ENCODE measurements around the gene LRMDA.

The LRMDA gene

GRCh38 chr10:75449382-75450074, 18.1 kb downstream of the LRMDA start:
- Histone ChIP-seq H3K79me2 (ENCODE audit: insufficient read depth, low read length) (no peaks in the 10 kb centered on the region), H3K9me3 (ENCODE audit: insufficient read depth, low read length, severe bottlenecking) (no peaks in the 10 kb centered on the region), H3K27me3 (ENCODE audit: insufficient read depth, low read length, poor library complexity) (peaks cover 4% of the 10 kb centered on the region), H3K36me3 (ENCODE audit: insufficient read depth, low read length) (no peaks in the 10 kb centered on the region), H2AFZ (ENCODE audit: low read depth, low read length) (no peak overlapping the region), H4K20me1 (ENCODE audit: insufficient read depth, low read length) (no peaks in the 10 kb centered on the region), H3K4me1 (ENCODE audit: insufficient read depth, low read length) (no peaks in the 10 kb centered on the region), H3K9ac (ENCODE audit: low read depth, low read length) (no peak overlapping the region), H3K4me2 (ENCODE audit: insufficient read depth, low read length) (no peak overlapping the region), H3K27ac (ENCODE audit: low read length) (no peak overlapping the region), H3K4me3 (ENCODE audit: low read depth in 1 of 2, low read length in 2 of 2) (no peak overlapping the region)
- no peak for TF ChIP-seq EZH2 (IDR thresholded peaks at IDR 0.05; ENCODE audit: borderline replicate concordance, low read depth, low read length, severe bottlenecking)
- no peak for TF ChIP-seq CTCF (IDR thresholded peaks at IDR 0.05; ENCODE audit: borderline replicate concordance, extremely low read depth, low read length, poor library complexity, severe bottlenecking)
- DNase-seq = no peak
- no peak for ATAC-seq (ENCODE audit: insufficient read depth, low read depth)

GRCh38 chr10:75450075-75450445, 18.6 kb downstream of the LRMDA start:
- no peak for TF ChIP-seq CTCF (IDR thresholded peaks at IDR 0.05; ENCODE audit: borderline replicate concordance, extremely low read depth, low read length, poor library complexity, severe bottlenecking)
- TF ChIP-seq EZH2 (IDR thresholded peaks at IDR 0.05; ENCODE audit: borderline replicate concordance, low read depth, low read length, severe bottlenecking) = no peak
- Histone ChIP-seq H3K27me3 (ENCODE audit: insufficient read depth, low read length, poor library complexity) (peaks cover 4% of the 10 kb centered on the region), H3K27ac (ENCODE audit: low read length) (no peak overlapping the region), H3K4me3 (ENCODE audit: low read depth in 1 of 2, low read length in 2 of 2) (no peak overlapping the region), H3K9ac (ENCODE audit: low read depth, low read length) (no peak overlapping the region), H4K20me1 (ENCODE audit: insufficient read depth, low read length) (no peaks in the 10 kb centered on the region), H3K9me3 (ENCODE audit: insufficient read depth, low read length, severe bottlenecking) (no peaks in the 10 kb centered on the region), H3K4me1 (ENCODE audit: insufficient read depth, low read length) (no peaks in the 10 kb centered on the region), H2AFZ (ENCODE audit: low read depth, low read length) (no peak overlapping the region), H3K4me2 (ENCODE audit: insufficient read depth, low read length) (no peak overlapping the region), H3K36me3 (ENCODE audit: insufficient read depth, low read length) (no peaks in the 10 kb centered on the region), H3K79me2 (ENCODE audit: insufficient read depth, low read length) (no peaks in the 10 kb centered on the region)
- no peak for ATAC-seq (ENCODE audit: insufficient read depth, low read depth)
- no peak for DNase-seq

- no peak for TF ChIP-seq CTCF (IDR thresholded peaks at IDR 0.05; ENCODE audit: borderline replicate concordance, extremely low read depth, low read length, poor library complexity, severe bottlenecking)
- TF ChIP-seq EZH2 (IDR thresholded peaks at IDR 0.05; ENCODE audit: borderline replicate concordance, low read depth, low read length, severe bottlenecking) = no peak
- no peaks in the 10 kb centered on the region for H3K9me3 ChIP-seq (ENCODE audit: insufficient read depth, low read length, severe bottlenecking)
- no peak overlapping the region for H3K4me3 ChIP-seq (ENCODE audit: low read depth in 1 of 2, low read length in 2 of 2)
- ATAC-seq (ENCODE audit: insufficient read depth, low read depth) = no peak
- no peaks in the 10 kb centered on the region for H3K4me1 ChIP-seq (ENCODE audit: insufficient read depth, low read length)
- H4K20me1 ChIP-seq (ENCODE audit: insufficient read depth, low read length) = no peaks in the 10 kb centered on the region
- H3K9ac ChIP-seq (ENCODE audit: low read depth, low read length) = no peak overlapping the region
- no peak overlapping the region for H2AFZ ChIP-seq (ENCODE audit: low read depth, low read length)
- no peak for DNase-seq
- H3K79me2 ChIP-seq (ENCODE audit: insufficient read depth, low read length) = no peaks in the 10 kb centered on the region
- peaks cover 4% of the 10 kb centered on the region for H3K27me3 ChIP-seq (ENCODE audit: insufficient read depth, low read length, poor library complexity)
- no peak overlapping the region for H3K4me2 ChIP-seq (ENCODE audit: insufficient read depth, low read length)
- no peaks in the 10 kb centered on the region for H3K36me3 ChIP-seq (ENCODE audit: insufficient read depth, low read length)
- no peak overlapping the region for H3K27ac ChIP-seq (ENCODE audit: low read length)
These were observed 19.5 kb downstream of the LRMDA start for GRCh38 chr10:75450644-75451640.

Measured in DND-41 (cell line).